Measurements from ENCODE around the gene SMIM35.

SMIM35 gene

GRCh38 chr11:117998664-117999353, 88.0 kb downstream of the SMIM35 start:
- H3K4me3 ChIP-seq (ENCODE audit: low read length): no peak overlapping the region
- no peak for DNase-seq (ENCODE audit: low read depth, low spot score)

- no peak overlapping the region for H3K4me3 ChIP-seq (ENCODE audit: low read length)
- no peak for DNase-seq (ENCODE audit: low read depth, low spot score)
Observed at GRCh38 chr11:117997823-117998579, 88.8 kb downstream of the SMIM35 start.

- no peak for DNase-seq (ENCODE audit: low read depth, low spot score)
- H3K4me3 ChIP-seq (ENCODE audit: low read length): no peak overlapping the region
Observed at GRCh38 chr11:117997406-117997805, 89.4 kb downstream of the SMIM35 start.

GRCh38 chr11:117996058-117996457, 90.7 kb downstream of the SMIM35 start:
- no peak overlapping the region for H3K4me3 ChIP-seq (ENCODE audit: low read length)
- no peak for DNase-seq (ENCODE audit: low read depth, low spot score)

GRCh38 chr11:117995472-117995871, 91.3 kb downstream of the SMIM35 start:
- H3K4me3 ChIP-seq (ENCODE audit: low read length): no peak overlapping the region
- no peak for DNase-seq (ENCODE audit: low read depth, low spot score)

- DNase-seq (ENCODE audit: low read depth, low spot score): no peak
- H3K4me3 ChIP-seq (ENCODE audit: low read length): no peak overlapping the region
Observed at GRCh38 chr11:117993988-117994745, 92.6 kb downstream of the SMIM35 start.

GRCh38 chr11:117992620-117993019, 94.1 kb downstream of the SMIM35 start:
- no peak overlapping the region for H3K4me3 ChIP-seq (ENCODE audit: low read length)
- no peak for DNase-seq (ENCODE audit: low read depth, low spot score)

GRCh38 chr11:117992136-117992535, 94.6 kb downstream of the SMIM35 start:
- no peak for DNase-seq (ENCODE audit: low read depth, low spot score)
- no peak overlapping the region for H3K4me3 ChIP-seq (ENCODE audit: low read length)

GRCh38 chr11:117989351-117990102, 97.2 kb downstream of the SMIM35 start:
- H3K4me3 ChIP-seq (ENCODE audit: low read length): no peak overlapping the region
- DNase-seq (ENCODE audit: low read depth, low spot score): no peak

GRCh38 chr11:117986981-117987574, 99.7 kb downstream of the SMIM35 start:
- peak; percentile 86 for DNase-seq (ENCODE audit: low read depth, low spot score)
- H3K4me3 ChIP-seq (ENCODE audit: low read length): peak overlapping the region; percentile 55

GRCh38 chr11:117985953-117986887, 100.5 kb downstream of the SMIM35 start, which contains the start of gene IL10RA:
Gene IL10RA (plus strand): TSS chr11:117986394. CDS start chr11:117986468, 74 bp downstream.
- peak within 1 kb of the TSS; percentile 55 for H3K4me3 ChIP-seq (ENCODE audit: low read length)
- DNase-seq (ENCODE audit: low read depth, low spot score): no peak

- no peak overlapping the region for H3K4me3 ChIP-seq (ENCODE audit: low read length)
- no peak for DNase-seq (ENCODE audit: low read depth, low spot score)
Observed at GRCh38 chr11:117984476-117984875, 102.3 kb downstream of the SMIM35 start.

- no peak for DNase-seq (ENCODE audit: low read depth, low spot score)
- no peak overlapping the region for H3K4me3 ChIP-seq (ENCODE audit: low read length)
Observed at GRCh38 chr11:117983163-117983475, 103.6 kb downstream of the SMIM35 start.

GRCh38 chr11:117980720-117981119, 106.0 kb downstream of the SMIM35 start:
- H3K4me3 ChIP-seq (ENCODE audit: low read length): no peak overlapping the region
- no peak for DNase-seq (ENCODE audit: low read depth, low spot score)

GRCh38 chr11:117980280-117980679, 106.5 kb downstream of the SMIM35 start:
- H3K4me3 ChIP-seq (ENCODE audit: low read length): no peak overlapping the region
- DNase-seq (ENCODE audit: low read depth, low spot score): no peak

GRCh38 chr11:117979481-117980211, 107.1 kb downstream of the SMIM35 start:
- no peak for DNase-seq (ENCODE audit: low read depth, low spot score)
- H3K4me3 ChIP-seq (ENCODE audit: low read length): no peak overlapping the region

GRCh38 chr11:117978991-117979390, 107.8 kb downstream of the SMIM35 start:
- DNase-seq (ENCODE audit: low read depth, low spot score): no peak
- no peak overlapping the region for H3K4me3 ChIP-seq (ENCODE audit: low read length)
